Pancreas (tissue), 10 donors: ENCODE data around the gene CLEC2A. TPM values are rescaled to one million over a fixed set of nuclear protein-coding genes. Genes with fewer than 3 reads are reported as not detected.

Experiments used
- ATAC-seq, 4 donors: fragments of 200-7000 bp; cut with Tn5 transposase; one replicate each; pipeline versions ENCODE4 v1.8.0 to v1.9.1; 2020; ENCODE audit warnings: mild to moderate bottlenecking in 4 of 4, moderate library complexity in 4 of 4
- DNase-seq, 6 donors: peaks; one replicate each; pipeline ENCODE4 v3.0.0-alpha.2; 2020
- FAIRE-seq: peaks from 2 replicates; lab custom pipeline; 2012; peaks lifted over from hg19 to GRCh38; lab: Jason Lieb, UNC
- H3K27ac ChIP-seq, 4 donors: fragments of 200-600 bp; sonication (generic); 1 replicate in 3 of 4; 2 replicates in 1 of 4; pipeline versions ENCODE4 v1.5.0 to v1.8.0; 2020
- H3K27me3 ChIP-seq, 4 donors: fragments of 200-600 bp; one replicate each; pipeline ENCODE4 v1.8.0; 2021
- H3K36me3 ChIP-seq, 3 donors: fragments of 200-600 bp; sonication (generic) in 1 of 3; one replicate each; pipeline versions ENCODE4 v1.5.0 to v1.8.0; 2020 to 2021
- H3K4me1 ChIP-seq, 3 donors: fragments of 200-600 bp; one replicate each; pipeline ENCODE4 v1.8.0; 2021
- H3K4me3 ChIP-seq, 4 donors: fragments of 200-600 bp; sonication (generic) in 2 of 4; one replicate each; pipeline versions ENCODE4 v1.5.0 to v1.8.0; 2020 to 2021
- H3K9me3 ChIP-seq, 4 donors: fragments of 200-600 bp; one replicate each; pipeline ENCODE4 v1.8.0; 2021
- CTCF ChIP-seq, 4 donors: fragments of 200-600 bp; sonication (generic) in 3 of 4; IDR thresholded peaks; one replicate each; pipeline versions ENCODE4 v1.5.0 to v1.8.0; 2021; ENCODE audit warnings: antibody characterized with exemption in 4 of 4
- WGBS, 2 donors: extraction: QIAGEN DNeasy Blood & Tissue Kit; methylation state at CpG; one replicate each; pipeline ENCODE4 v1.1.7; 2013; 5-methylcytosine and 5-hydroxymethylcytosine counted together
- intact Hi-C, 3 donors: fragments of 100-400 bp; cut with DNase I; formaldehyde crosslinking; loops; one replicate each; pipeline versions ENCODE4 v1.11.1 to v1.14.2; 2022
- polyA plus RNA-seq, 2 donors: library from polyadenylated mRNA; stranded (reverse); fragments of 200-250 nt; gene quantifications; one replicate each; pipeline ENCODE4 v1.2.3, GENCODE V29; 2013
- total RNA-seq, 6 donors: library from RNA; stranded (reverse); fragmentation: NEBNext Ultra II Directional in 4 of 6; extraction: Animal tissue kit (Norgen Biotek cat#: 25700) in 4 of 6; gene quantifications; one replicate each; pipeline versions ENCODE4 v1.2.1 to v1.2.4, GENCODE V29; 2021 to 2023
- donor health status: healthy with polysubstance abuse.
- donor health status: DM: no; HTN: no; CAD: no; lungs with moderate emphysema.
- donor health status: DM: no; HTN: no; CAD: no.
- donor health status: control.
- donor health status: control.
- donor health status: Bipolar disorder and iron deficiency.
- donor health status: DM: yes; HTN: yes; CAD: no.
- donor health status: DM: no; HTN: no; CAD: no.
- donor health status: DM: no; HTN: no; CAD: no.
- donor health status: DM: yes; HTN: yes; CAD: no.

CLEC2A gene
- total and polyA plus RNA-seq, 8 donors, result not detected

- 20 to 22% methylated on average over 1 of the region's 1 CpG for WGBS, 2 donors
- intact Hi-C loops, result no loop called here
- FAIRE-seq (no peak), ATAC-seq (no peak), DNase-seq (no peak)
- Histone ChIP-seq H3K27ac (no peak overlapping the region), H3K4me1 (no peaks in the 10 kb centered on the region), H3K4me3 (no peak overlapping the region), H3K36me3 (no peaks in the 10 kb centered on the region), H3K9me3 (no peaks in the 10 kb centered on the region), H3K27me3 (no peaks in the 10 kb centered on the region)
- no peak for TF ChIP-seq CTCF (IDR thresholded peaks at IDR 0.05)
These were observed 41.8 kb upstream of the CLEC2A start for GRCh38 chr12:9973949-9974348.

GRCh38 chr12:9971181-9971580 is 39.0 kb upstream of the CLEC2A start, which contains the start of gene CLEC12A:
CLEC12A (plus strand) TSS chr12:9971409; CDS start chr12:9971597, 188 bp downstream.
- Histone ChIP-seq H3K9me3 (no peaks in the 10 kb centered on the region), H3K27ac (no peak within 1 kb of the TSS), H3K4me3 (no peak within 1 kb of the TSS), H3K27me3 (no peaks in the 10 kb centered on the region), H3K4me1 (no peaks in the 10 kb centered on the region), H3K36me3 (no peaks in the 10 kb centered on the region)
- ATAC-seq (no peak), FAIRE-seq (no peak), DNase-seq (no peak)
- TF ChIP-seq CTCF (IDR thresholded peaks at IDR 0.05), result no peak
- WGBS, 2 donors, result 47 to 57% methylated on average over 1 of the region's 1 CpG
- intact Hi-C loops, result no loop called here

- FAIRE-seq (no peak), ATAC-seq (no peak)
- 47 to 49% methylated on average over 2 of the region's 2 CpGs for WGBS, 2 donors
These were observed 37.5 kb upstream of the CLEC2A start for GRCh38 chr12:9969673-9970072.

GRCh38 chr12:9961901-9962300 is 29.7 kb upstream of the CLEC2A start:
- Histone ChIP-seq H3K4me3 (no peak overlapping the region), H3K36me3 (no peaks in the 10 kb centered on the region), H3K27me3 (no peaks in the 10 kb centered on the region), H3K9me3 (no peaks in the 10 kb centered on the region), H3K27ac (no peak overlapping the region), H3K4me1 (no peaks in the 10 kb centered on the region)
- FAIRE-seq (no peak), DNase-seq (no peak), ATAC-seq (no peak)
- TF ChIP-seq CTCF (IDR thresholded peaks at IDR 0.05), result no peak
- intact Hi-C loops, result no loop called here
- WGBS, 2 donors, result 79 to 86% methylated on average over 3 of the region's 3 CpGs

More at GRCh38 chr12:9969673-9970072, 37.5 kb upstream of the CLEC2A start:
- Histone ChIP-seq H3K36me3 (no peaks in the 10 kb centered on the region), H3K4me1 (no peaks in the 10 kb centered on the region), H3K9me3 (no peaks in the 10 kb centered on the region), H3K27ac (no peak overlapping the region), H3K4me3 (no peak overlapping the region), H3K27me3 (no peaks in the 10 kb centered on the region)
- DNase-seq, result no peak
- intact Hi-C loops, result no loop called here
- TF ChIP-seq CTCF (IDR thresholded peaks at IDR 0.05), result no peak

GRCh38 chr12:9961106-9961505 is 28.9 kb upstream of the CLEC2A start:
- WGBS, 2 donors, result 89 to 95% methylated on average over 3 of the region's 3 CpGs
- Histone ChIP-seq H3K27me3 (no peaks in the 10 kb centered on the region), H3K4me3 (no peak overlapping the region), H3K9me3 (no peaks in the 10 kb centered on the region), H3K36me3 (no peaks in the 10 kb centered on the region), H3K4me1 (no peaks in the 10 kb centered on the region), H3K27ac (no peak overlapping the region)
- no peak for TF ChIP-seq CTCF (IDR thresholded peaks at IDR 0.05)
- intact Hi-C loops, result no loop called here
- no peak for FAIRE-seq
- no peak for DNase-seq
- no peak for ATAC-seq
